Activated CD8-positive, alpha-beta memory T cell treated with anti-CD3 and anti-CD28 coated beads for 48 hours (primary cell): ENCODE results near the gene POU6F2.

Experiments used
- DNase-seq, 3 experiments: peaks; one replicate each; pipeline ENCODE4 v3.0.0-alpha.2; 2020; ENCODE audit warnings: low read depth in 2 of 3, low spot score in 2 of 3

POU6F2 gene

GRCh38 chr7:39069031-39069430, 91.3 kb downstream of the POU6F2 start:
- DNase-seq = no peak

GRCh38 chr7:39069896-39070881, 92.5 kb downstream of the POU6F2 start:
- no peak for DNase-seq

GRCh38 chr7:39071116-39071515, 93.4 kb downstream of the POU6F2 start:
- DNase-seq = no peak

- DNase-seq = no peak
These were observed 95.7 kb downstream of the POU6F2 start for GRCh38 chr7:39073432-39073831.

- DNase-seq = no peak
These were observed 97.5 kb downstream of the POU6F2 start for GRCh38 chr7:39075210-39075609.

- no peak for DNase-seq
These were observed 106.1 kb downstream of the POU6F2 start for GRCh38 chr7:39083781-39084180.

- DNase-seq = no peak
These were observed 106.6 kb downstream of the POU6F2 start for GRCh38 chr7:39084349-39084748.

- no peak for DNase-seq
These were observed 107.5 kb downstream of the POU6F2 start for GRCh38 chr7:39085189-39085588.

GRCh38 chr7:39085590-39086049, 107.9 kb downstream of the POU6F2 start:
- no peak for DNase-seq

- DNase-seq = no peak
These were observed 109.1 kb downstream of the POU6F2 start for GRCh38 chr7:39086638-39087360.

GRCh38 chr7:39088730-39089593, 111.3 kb downstream of the POU6F2 start:
- no peak for DNase-seq

GRCh38 chr7:39091145-39091544, 113.4 kb downstream of the POU6F2 start:
- DNase-seq = no peak

GRCh38 chr7:39091774-39092173, 114.1 kb downstream of the POU6F2 start:
- no peak for DNase-seq

GRCh38 chr7:39094731-39095130, 117.0 kb downstream of the POU6F2 start:
- DNase-seq = no peak

GRCh38 chr7:39095875-39096619, 118.3 kb downstream of the POU6F2 start:
- DNase-seq = no peak

- no peak for DNase-seq
These were observed 120.8 kb downstream of the POU6F2 start for GRCh38 chr7:39098506-39098905.

GRCh38 chr7:39099146-39099545, 121.4 kb downstream of the POU6F2 start:
- no peak for DNase-seq

GRCh38 chr7:39100270-39100669, 122.6 kb downstream of the POU6F2 start:
- no peak for DNase-seq

- DNase-seq = no peak
These were observed 124.5 kb downstream of the POU6F2 start for GRCh38 chr7:39102234-39102633.

- DNase-seq = no peak
These were observed 128.0 kb downstream of the POU6F2 start for GRCh38 chr7:39105720-39106119.
